ENCODE results near the gene CRBN. TPM values are rescaled to one million over a fixed set of nuclear protein-coding genes. Genes with fewer than 3 reads are reported as not detected.

Gene CRBN
- total and polyA plus RNA-seq, 9 of the 15 experiments (the other 6 are each of a cell fraction or from before 2014, with no cell fraction given), result 40.8 to 331 (median 57.4) TPM

DNA sequence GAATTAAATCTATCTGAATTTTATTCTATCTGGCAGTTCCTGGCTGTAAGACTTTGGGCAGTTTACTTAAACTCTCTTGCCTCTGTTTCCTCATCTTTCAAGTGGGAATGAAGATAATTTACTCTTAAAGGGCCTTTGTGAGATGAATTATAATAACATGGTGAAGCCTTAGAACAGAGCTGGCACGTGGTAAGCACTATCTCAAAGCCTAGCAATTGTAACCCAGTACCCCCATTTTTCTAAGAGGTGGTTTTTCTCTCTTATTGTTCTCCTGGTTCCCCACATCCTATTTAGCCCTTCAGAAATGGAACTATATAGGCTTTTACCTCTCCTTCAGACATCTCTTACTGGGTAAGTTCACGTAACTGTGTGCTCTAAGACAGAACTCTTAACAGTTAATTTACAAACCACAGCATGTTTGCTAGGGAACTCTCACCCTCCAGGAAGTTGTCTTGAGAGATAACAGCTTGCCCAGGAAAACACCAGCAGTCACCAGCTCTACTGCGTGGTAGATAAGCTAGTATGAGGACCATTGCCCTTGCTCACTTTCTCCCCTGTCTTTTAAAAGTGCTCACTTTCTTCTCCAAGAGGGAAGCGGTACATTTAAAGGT lies 12.3 kb upstream of the CRBN start (continued):
- TF ChIP-seq YY1 (IDR thresholded peaks at IDR 0.05; ENCODE audit: borderline replicate concordance in 1 of 3, control insufficient read depth in 1 of 3, extremely low read depth in 1 of 3, insufficient read depth in 3 of 3, insufficient read length in 1 of 3, insufficient replicate concordance in 2 of 3, low read depth in 1 of 3, low read length in 2 of 3), result no peak
- no peak for TF ChIP-seq SPI1 (IDR thresholded peaks at IDR 0.05; ENCODE audit: borderline replicate concordance, low read depth, low read length)
- peak; percentile 86 for TF ChIP-seq ETV1 (tag; conservative IDR thresholded peaks at IDR 0.05; ENCODE audit: low read depth)
- no peak for TF ChIP-seq KAT2B (IDR thresholded peaks at IDR 0.05; ENCODE audit: low read depth, low read length)
- no peak for TF ChIP-seq LCOR (CRISPR knock-in tag; IDR thresholded peaks at IDR 0.05)
- TF ChIP-seq TEAD4 (IDR thresholded peaks at IDR 0.05; ENCODE audit: low read length), result peak; percentile 66
- no peak for TF ChIP-seq TEAD4 (CRISPR knock-in tag; IDR thresholded peaks at IDR 0.05; ENCODE audit: borderline replicate concordance)
- TF ChIP-seq ZNF764 (CRISPR knock-in tag; IDR thresholded peaks at IDR 0.05; ENCODE audit: low read depth), result no peak
- TF ChIP-seq, protein P1, sequence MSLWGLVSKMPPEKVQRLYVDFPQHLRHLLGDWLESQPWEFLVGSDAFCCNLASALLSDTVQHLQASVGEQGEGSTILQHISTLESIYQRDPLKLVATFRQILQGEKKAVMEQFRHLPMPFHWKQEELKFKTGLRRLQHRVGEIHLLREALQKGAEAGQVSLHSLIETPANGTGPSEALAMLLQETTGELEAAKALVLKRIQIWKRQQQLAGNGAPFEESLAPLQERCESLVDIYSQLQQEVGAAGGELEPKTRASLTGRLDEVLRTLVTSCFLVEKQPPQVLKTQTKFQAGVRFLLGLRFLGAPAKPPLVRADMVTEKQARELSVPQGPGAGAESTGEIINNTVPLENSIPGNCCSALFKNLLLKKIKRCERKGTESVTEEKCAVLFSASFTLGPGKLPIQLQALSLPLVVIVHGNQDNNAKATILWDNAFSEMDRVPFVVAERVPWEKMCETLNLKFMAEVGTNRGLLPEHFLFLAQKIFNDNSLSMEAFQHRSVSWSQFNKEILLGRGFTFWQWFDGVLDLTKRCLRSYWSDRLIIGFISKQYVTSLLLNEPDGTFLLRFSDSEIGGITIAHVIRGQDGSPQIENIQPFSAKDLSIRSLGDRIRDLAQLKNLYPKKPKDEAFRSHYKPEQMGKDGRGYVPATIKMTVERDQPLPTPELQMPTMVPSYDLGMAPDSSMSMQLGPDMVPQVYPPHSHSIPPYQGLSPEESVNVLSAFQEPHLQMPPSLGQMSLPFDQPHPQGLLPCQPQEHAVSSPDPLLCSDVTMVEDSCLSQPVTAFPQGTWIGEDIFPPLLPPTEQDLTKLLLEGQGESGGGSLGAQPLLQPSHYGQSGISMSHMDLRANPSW (CRISPR knock-in tag; IDR thresholded peaks at IDR 0.05), result no peak
- TF ChIP-seq ZNF165 (CRISPR knock-in tag; IDR thresholded peaks at IDR 0.05; ENCODE audit: borderline replicate concordance), result no peak
- no peak for TF ChIP-seq THRAP3 (IDR thresholded peaks at IDR 0.05; ENCODE audit: borderline replicate concordance)
- TF ChIP-seq FOXJ2 (tag; IDR thresholded peaks at IDR 0.05), result no peak
- TF ChIP-seq, protein P2, sequence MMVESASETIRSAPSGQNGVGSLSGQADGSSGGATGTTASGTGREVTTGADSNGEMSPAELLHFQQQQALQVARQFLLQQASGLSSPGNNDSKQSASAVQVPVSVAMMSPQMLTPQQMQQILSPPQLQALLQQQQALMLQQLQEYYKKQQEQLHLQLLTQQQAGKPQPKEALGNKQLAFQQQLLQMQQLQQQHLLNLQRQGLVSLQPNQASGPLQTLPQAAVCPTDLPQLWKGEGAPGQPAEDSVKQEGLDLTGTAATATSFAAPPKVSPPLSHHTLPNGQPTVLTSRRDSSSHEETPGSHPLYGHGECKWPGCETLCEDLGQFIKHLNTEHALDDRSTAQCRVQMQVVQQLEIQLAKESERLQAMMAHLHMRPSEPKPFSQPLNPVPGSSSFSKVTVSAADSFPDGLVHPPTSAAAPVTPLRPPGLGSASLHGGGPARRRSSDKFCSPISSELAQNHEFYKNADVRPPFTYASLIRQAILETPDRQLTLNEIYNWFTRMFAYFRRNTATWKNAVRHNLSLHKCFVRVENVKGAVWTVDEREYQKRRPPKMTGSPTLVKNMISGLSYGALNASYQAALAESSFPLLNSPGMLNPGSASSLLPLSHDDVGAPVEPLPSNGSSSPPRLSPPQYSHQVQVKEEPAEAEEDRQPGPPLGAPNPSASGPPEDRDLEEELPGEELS (CRISPR knock-in tag; IDR thresholded peaks at IDR 0.05; ENCODE audit: borderline replicate concordance), result no peak
- TF ChIP-seq SMARCB1 (IDR thresholded peaks at IDR 0.05; ENCODE audit: insufficient read length, low read depth), result no peak
- TF ChIP-seq PPARD (CRISPR knock-in tag; IDR thresholded peaks at IDR 0.05), result no peak
- TF ChIP-seq PRPF4 (IDR thresholded peaks at IDR 0.05; ENCODE audit: insufficient read depth, low read depth, low read length, poor library complexity, severe bottlenecking), result no peak
- TF ChIP-seq, protein P3, sequence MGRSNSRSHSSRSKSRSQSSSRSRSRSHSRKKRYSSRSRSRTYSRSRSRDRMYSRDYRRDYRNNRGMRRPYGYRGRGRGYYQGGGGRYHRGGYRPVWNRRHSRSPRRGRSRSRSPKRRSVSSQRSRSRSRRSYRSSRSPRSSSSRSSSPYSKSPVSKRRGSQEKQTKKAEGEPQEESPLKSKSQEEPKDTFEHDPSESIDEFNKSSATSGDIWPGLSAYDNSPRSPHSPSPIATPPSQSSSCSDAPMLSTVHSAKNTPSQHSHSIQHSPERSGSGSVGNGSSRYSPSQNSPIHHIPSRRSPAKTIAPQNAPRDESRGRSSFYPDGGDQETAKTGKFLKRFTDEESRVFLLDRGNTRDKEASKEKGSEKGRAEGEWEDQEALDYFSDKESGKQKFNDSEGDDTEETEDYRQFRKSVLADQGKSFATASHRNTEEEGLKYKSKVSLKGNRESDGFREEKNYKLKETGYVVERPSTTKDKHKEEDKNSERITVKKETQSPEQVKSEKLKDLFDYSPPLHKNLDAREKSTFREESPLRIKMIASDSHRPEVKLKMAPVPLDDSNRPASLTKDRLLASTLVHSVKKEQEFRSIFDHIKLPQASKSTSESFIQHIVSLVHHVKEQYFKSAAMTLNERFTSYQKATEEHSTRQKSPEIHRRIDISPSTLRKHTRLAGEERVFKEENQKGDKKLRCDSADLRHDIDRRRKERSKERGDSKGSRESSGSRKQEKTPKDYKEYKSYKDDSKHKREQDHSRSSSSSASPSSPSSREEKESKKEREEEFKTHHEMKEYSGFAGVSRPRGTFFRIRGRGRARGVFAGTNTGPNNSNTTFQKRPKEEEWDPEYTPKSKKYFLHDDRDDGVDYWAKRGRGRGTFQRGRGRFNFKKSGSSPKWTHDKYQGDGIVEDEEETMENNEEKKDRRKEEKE (IDR thresholded peaks at IDR 0.05; ENCODE audit: borderline replicate concordance in 1 of 2, control insufficient read depth in 1 of 2, low read depth in 2 of 2, low read length in 1 of 2), result no peak
- TF ChIP-seq CBFB (CRISPR knock-in tag; IDR thresholded peaks at IDR 0.05), result no peak
- TF ChIP-seq ZFPM2 (CRISPR knock-in tag; IDR thresholded peaks at IDR 0.05), result no peak

Measured in K562 (cell line).